Tibial nerve (tissue), 3 donors: ENCODE results near the gene PDZD8.

Source experiments
- POLR2A ChIP-seq, 2 donors: fragments of 450-650 bp; IDR thresholded peaks; one replicate each; pipeline ENCODE4 v1.6.1; 2017; ENCODE audit warnings: antibody characterized with exemption in 2 of 2, mild to moderate bottlenecking in 2 of 2, moderate library complexity in 2 of 2
- TF ChIP-seq, protein P1 (sequence below), 5 experiments: fragments of 200-600 bp in 3 of 5; fragments of 450-650 bp in 2 of 5; sonication (generic) in 3 of 5; IDR thresholded peaks; one replicate each; pipeline ENCODE4 v1.5.1; 2016 to 2019; ENCODE audit warnings: antibody characterized with exemption in 5 of 5, mild to moderate bottlenecking in 3 of 5, moderate library complexity in 2 of 5

DNA sequence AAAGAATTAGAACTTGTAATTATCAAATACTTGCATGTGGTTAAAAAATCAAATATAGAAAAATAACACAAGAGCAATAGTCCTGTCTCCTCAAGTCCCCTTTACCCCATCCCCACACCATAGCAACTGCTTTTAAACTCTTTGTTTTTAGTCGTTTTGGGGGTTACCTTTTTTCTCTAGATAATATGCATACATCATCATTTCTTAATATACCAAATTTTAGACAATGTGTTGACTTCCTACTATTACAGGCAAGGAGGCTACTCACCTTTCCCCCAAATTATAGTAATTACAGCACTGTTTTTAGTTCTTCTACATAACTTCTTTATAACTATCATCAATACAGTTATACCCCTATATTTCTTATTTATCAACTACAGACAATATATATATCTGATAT lies 77.0 kb downstream of the PDZD8 start:
- TF ChIP-seq, protein P1, sequence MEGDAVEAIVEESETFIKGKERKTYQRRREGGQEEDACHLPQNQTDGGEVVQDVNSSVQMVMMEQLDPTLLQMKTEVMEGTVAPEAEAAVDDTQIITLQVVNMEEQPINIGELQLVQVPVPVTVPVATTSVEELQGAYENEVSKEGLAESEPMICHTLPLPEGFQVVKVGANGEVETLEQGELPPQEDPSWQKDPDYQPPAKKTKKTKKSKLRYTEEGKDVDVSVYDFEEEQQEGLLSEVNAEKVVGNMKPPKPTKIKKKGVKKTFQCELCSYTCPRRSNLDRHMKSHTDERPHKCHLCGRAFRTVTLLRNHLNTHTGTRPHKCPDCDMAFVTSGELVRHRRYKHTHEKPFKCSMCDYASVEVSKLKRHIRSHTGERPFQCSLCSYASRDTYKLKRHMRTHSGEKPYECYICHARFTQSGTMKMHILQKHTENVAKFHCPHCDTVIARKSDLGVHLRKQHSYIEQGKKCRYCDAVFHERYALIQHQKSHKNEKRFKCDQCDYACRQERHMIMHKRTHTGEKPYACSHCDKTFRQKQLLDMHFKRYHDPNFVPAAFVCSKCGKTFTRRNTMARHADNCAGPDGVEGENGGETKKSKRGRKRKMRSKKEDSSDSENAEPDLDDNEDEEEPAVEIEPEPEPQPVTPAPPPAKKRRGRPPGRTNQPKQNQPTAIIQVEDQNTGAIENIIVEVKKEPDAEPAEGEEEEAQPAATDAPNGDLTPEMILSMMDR (IDR thresholded peaks at IDR 0.05) = no peak
- no peak for TF ChIP-seq POLR2A (IDR thresholded peaks at IDR 0.05)
